Endothelial cell of umbilical vein (primary cell): ENCODE results near the gene NBPF9. TPM values are rescaled to one million over a fixed set of nuclear protein-coding genes. Genes with fewer than 3 reads are reported as not detected.
A peak's percentile ranks its signal among the peaks of the same experiment; 100 is the strongest.
"Not testable (repeated sequence)": the region's sequence is repeated elsewhere in the genome, so short reads cannot be mapped to it uniquely, and the experiment has no call there.

Experiments used
- Bru-seq: library from RNA; stranded (reverse); fragments of 400-500 nt; gene quantifications from one replicate; lab custom pipeline; 2021; lab: Mats Ljungman, UMichigan
- BruChase-seq, 2 experiments: library from RNA; stranded (reverse); fragments of 400-500 nt; gene quantifications; one replicate each; lab custom pipeline; 2021; lab: Mats Ljungman, UMichigan
- BruUV-seq: library from RNA; stranded (reverse); fragments of 400-500 nt; replicated peaks from 2 replicates; lab custom pipeline; 2021; lab: Mats Ljungman, UMichigan
- CTCF ChIA-PET: fragments of 300-600, 350-600 bp; sonication (Branson Sonifier 250); formaldehyde crosslinking; loops from one replicate; lab custom pipeline; 2021; ENCODE audit warnings: antibody characterized with exemption, inconsistent platforms; lab: Charles Lee
- POLR2A ChIA-PET: fragments of 300-600, 350-600 bp; sonication (Branson Sonifier 250); formaldehyde crosslinking; loops from one replicate; lab custom pipeline; 2021; ENCODE audit warnings: antibody characterized with exemption, inconsistent platforms; lab: Charles Lee
- DNase-seq: peaks from one replicate; pipeline ENCODE4 v3.0.0-alpha.2; 2011; ENCODE audit warnings: low read depth, low spot score
- FAIRE-seq: peaks from 2 replicates; lab custom pipeline; 2011; peaks lifted over from hg19 to GRCh38; lab: Jason Lieb, UNC
- H2AFZ ChIP-seq: 2 replicates; pipeline ENCODE4 v1.6.0; 2012; ENCODE audit warnings: low read depth, low read length, control low read depth, inconsistent platforms
- H3K27ac ChIP-seq: 2 replicates; pipeline ENCODE4 v1.5.1; 2011; ENCODE audit warnings: low read depth, mild to moderate bottlenecking, control low read depth, low read length, moderate library complexity; ENCODE audit not compliant: insufficient read depth
- H3K27me3 ChIP-seq, 2 experiments: 2 replicates each; pipeline versions ENCODE4 v1.6.0 to v1.6.1; 2011; ENCODE audit warnings: low read length in 2 of 2, mixed read lengths in 1 of 2; ENCODE audit not compliant: control insufficient read depth in 2 of 2, insufficient read depth in 2 of 2
- H3K36me3 ChIP-seq, 2 experiments: 2 replicates in 1 of 2; 3 replicates in 1 of 2; pipeline ENCODE4 v1.5.1; 2011; ENCODE audit warnings: low read length in 2 of 2, mild to moderate bottlenecking in 1 of 2, moderate library complexity in 1 of 2; ENCODE audit not compliant: control insufficient read depth in 2 of 2, insufficient read depth in 2 of 2; ENCODE audit errors: extremely low read depth in 1 of 2
- H3K4me1 ChIP-seq: 3 replicates; pipeline ENCODE4 v1.5.1; 2011; ENCODE audit warnings: mild to moderate bottlenecking, low read length; ENCODE audit not compliant: control insufficient read depth, insufficient read depth; ENCODE audit errors: extremely low read depth
- H3K4me2 ChIP-seq: 2 replicates; pipeline ENCODE4 v1.6.1; 2011; ENCODE audit warnings: low read length, control low read depth, mixed read lengths; ENCODE audit not compliant: insufficient read depth
- H3K4me3 ChIP-seq, 3 experiments: fragments of 200-600 bp in 1 of 3; sonication (generic), shearing (Covaris generic) in 1 of 3; replicated peaks in 1 of 3; 2 replicates each; pipeline ENCODE4 v1.5.1; 2011 to 2016; ENCODE audit warnings: control low read depth in 3 of 3, low read length in 3 of 3, mild to moderate bottlenecking in 2 of 3, inconsistent platforms in 1 of 3, low read depth in 1 of 3, moderate library complexity in 1 of 3; ENCODE audit not compliant: insufficient read depth in 1 of 3
- H3K79me2 ChIP-seq: 2 replicates; pipeline ENCODE4 v1.6.0; 2012; ENCODE audit warnings: low read length, inconsistent platforms; ENCODE audit not compliant: control insufficient read depth, insufficient read depth
- H3K9ac ChIP-seq: replicated peaks from 2 replicates; pipeline ENCODE3; 2011; ENCODE audit warnings: low read length, control low read depth; ENCODE audit not compliant: insufficient read depth; ENCODE audit errors: extremely low read depth
- H3K9me1 ChIP-seq: replicated peaks from 3 replicates; pipeline ENCODE4 v1.6.0; 2011; ENCODE audit warnings: mild to moderate bottlenecking, low read length; ENCODE audit not compliant: control insufficient read depth, insufficient read depth; ENCODE audit errors: extremely low read depth
- H3K9me3 ChIP-seq: replicated peaks from 2 replicates; pipeline ENCODE4 v1.5.1; 2012; ENCODE audit warnings: low read length, inconsistent platforms; ENCODE audit not compliant: control insufficient read depth, insufficient read depth
- H4K20me1 ChIP-seq: replicated peaks from 2 replicates; pipeline ENCODE3; 2011; ENCODE audit warnings: mild to moderate bottlenecking, low read length; ENCODE audit not compliant: control insufficient read depth, insufficient read depth; ENCODE audit errors: extremely low read depth
- dilution Hi-C: fragments of 300-500 bp; cut with MboI; formaldehyde crosslinking; loops from one replicate; pipeline ENCODE4 v1.15.0; 2019; ENCODE audit warnings: low sequenced_read_pairs; ENCODE audit not compliant: extremely low pct_ligation_motif_present
- intact Hi-C: fragments of 100-400 bp; cut with micrococcal nuclease; formaldehyde crosslinking; loops from one replicate; pipeline ENCODE4 v1.10.0; 2022
- long read RNA-seq: library from polyadenylated mRNA; stranded (forward); transcript quantifications from one replicate; pipeline ENCODE4 v2.0.0, GENCODE V29; 2021
- polyA minus RNA-seq, 3 experiments: library from RNA; depleted of rRNA, polyadenylated mRNA; stranded (reverse); fragments of >200 nt; gene quantifications; 1 replicate in 1 of 3; 2 replicates in 2 of 3; pipeline ENCODE4 v1.2.3, GENCODE V29; 2011
- polyA plus RNA-seq, 4 experiments: library from polyadenylated mRNA; depleted of rRNA in 3 of 4; stranded (reverse) in 3 of 4; unstranded in 1 of 4; fragments of >200 nt; gene quantifications; 2 replicates each; pipeline versions ENCODE4 v1.2.1 to v1.2.3, GENCODE V29; 2011 to 2012; ENCODE audit warnings: missing spikeins in 1 of 4
- total RNA-seq: library from RNA; stranded (reverse); gene quantifications from 2 replicates; pipeline ENCODE4 v1.2.3, GENCODE V29; 2021

NBPF9 gene
- total RNA-seq, result 22.1 and 27.1 TPM in 2 replicates
- polyA plus RNA-seq, result 15.2 and 16.2 TPM in 2 replicates
- 8.6 and 10.8 TPM in 2 replicates for polyA plus RNA-seq (2011; cell fraction: cytosol; rRNA removed)
- polyA plus RNA-seq (2011; cell fraction: nucleus; rRNA removed), result 95.8 and 105 TPM in 2 replicates
- 14.4 and 17.3 TPM in 2 replicates for polyA plus RNA-seq (2012)
- 34.6 and 35.5 TPM in 2 replicates for polyA minus RNA-seq
- 9.9 TPM for polyA minus RNA-seq (2011; cell fraction: cytosol; rRNA and poly(A)+ RNA removed)
- polyA minus RNA-seq (2011; cell fraction: nucleus; rRNA and poly(A)+ RNA removed), result 36.5 and 56.2 TPM in 2 replicates
- percentile 72 among the genes with signal in this experiment for Bru-seq, nascent RNA
- percentile 70 among the genes with signal in this experiment for BruChase-seq, experiment 1, labeled RNA remaining after a 6-hour chase
- BruChase-seq, experiment 2, labeled RNA remaining after a 2-hour chase, result percentile 82 among the genes with signal in this experiment
- long read RNA-seq, partial matches to known transcripts, result 7 of 54 reads
- long read RNA-seq, other reads (novel, unspliced or antisense), result 47 of 54 reads

- H3K27me3 ChIP-seq, H3K4me2 ChIP-seq, H4K20me1 ChIP-seq, CTCF ChIA-PET, H3K9me1 ChIP-seq, intact Hi-C loops, BruUV-seq, dilution Hi-C loops, H2AFZ ChIP-seq, H3K27ac ChIP-seq, POLR2A ChIA-PET, H3K9me3 ChIP-seq, H3K9ac ChIP-seq, H3K79me2 ChIP-seq, H3K36me3 ChIP-seq, H3K4me1 ChIP-seq: not testable (repeated sequence)
- peak; percentile 59 for FAIRE-seq
- peak; percentile 40 for DNase-seq
- peak within 1 kb of the TSS in 1 of 3 experiments; percentile 30 for H3K4me3 ChIP-seq
Measured at GRCh38 chr1:149103109-149104081, at the start of gene NBPF9. TSS of gene NBPF9 (minus strand) at chr1:149103551. CDS start at chr1:149082139, 21,412 bp downstream.

- H3K9ac ChIP-seq, intact Hi-C loops, H3K4me3 ChIP-seq, H2AFZ ChIP-seq, H3K4me1 ChIP-seq, H3K27ac ChIP-seq, dilution Hi-C loops, FAIRE-seq, H3K79me2 ChIP-seq, H3K27me3 ChIP-seq, CTCF ChIA-PET, POLR2A ChIA-PET, H3K4me2 ChIP-seq, BruUV-seq, DNase-seq, H3K36me3 ChIP-seq, H3K9me1 ChIP-seq, H3K9me3 ChIP-seq, H4K20me1 ChIP-seq: not testable (repeated sequence)
Measured at GRCh38 chr1:149149909-149150308, 46.6 kb upstream of the NBPF9 start.

GRCh38 chr1:149137585-149137984 lies 34.2 kb upstream of the NBPF9 start:
- POLR2A ChIA-PET, H3K27me3 ChIP-seq, H3K9me3 ChIP-seq, H2AFZ ChIP-seq, H3K79me2 ChIP-seq, dilution Hi-C loops, H4K20me1 ChIP-seq, H3K4me1 ChIP-seq, CTCF ChIA-PET, BruUV-seq, FAIRE-seq, DNase-seq, H3K27ac ChIP-seq, H3K9ac ChIP-seq, H3K4me2 ChIP-seq, H3K4me3 ChIP-seq, H3K9me1 ChIP-seq, H3K36me3 ChIP-seq, intact Hi-C loops: not testable (repeated sequence)
